ENCODE results near the gene CYP2R1.

The CYP2R1 gene

DNA sequence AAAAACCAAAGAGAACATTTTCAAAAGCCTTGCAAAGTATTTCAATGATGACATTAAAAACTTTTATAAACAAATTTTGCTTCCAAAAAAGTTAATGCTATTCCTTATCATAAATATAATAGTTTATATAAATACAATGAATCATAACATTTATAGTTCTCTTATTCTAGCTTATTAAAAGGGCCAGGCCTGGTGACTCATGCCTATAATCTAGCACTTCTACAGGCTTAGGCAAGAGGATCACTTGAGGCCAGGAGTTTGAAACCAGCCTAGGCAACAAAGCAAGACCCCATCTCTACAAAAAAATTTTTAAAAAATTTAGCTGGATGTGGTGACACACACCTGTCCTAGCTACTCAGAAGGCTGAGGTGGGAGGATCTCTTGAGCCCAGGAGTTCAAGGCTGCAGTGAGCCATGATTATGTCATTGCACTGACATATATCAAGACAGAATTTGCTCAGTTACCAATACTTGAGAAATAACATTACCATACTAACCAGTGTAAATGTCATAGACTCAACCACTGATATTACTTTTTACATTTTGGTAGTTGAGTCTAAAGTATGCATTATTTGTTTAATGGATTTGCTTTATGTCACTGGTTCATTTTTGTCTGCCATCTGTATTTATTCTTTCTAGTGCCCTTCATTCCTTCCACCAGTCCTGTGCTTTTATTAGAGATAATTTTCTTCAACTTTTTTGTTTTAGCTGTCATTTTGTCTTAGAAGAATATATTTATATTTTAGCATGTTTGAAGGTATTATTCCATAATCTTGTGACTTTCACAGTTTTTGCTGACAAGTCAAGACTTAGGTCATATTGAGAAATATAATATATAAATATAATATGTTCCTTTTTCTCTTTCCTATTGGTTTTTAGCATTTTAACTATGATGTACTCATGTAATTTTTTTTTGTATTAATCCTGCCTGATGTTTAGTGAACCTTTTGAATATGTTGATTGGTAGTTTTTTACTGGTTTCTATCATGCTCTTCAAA is 56.2 kb downstream of the CYP2R1 start:
- TF ChIP-seq, protein P1, sequence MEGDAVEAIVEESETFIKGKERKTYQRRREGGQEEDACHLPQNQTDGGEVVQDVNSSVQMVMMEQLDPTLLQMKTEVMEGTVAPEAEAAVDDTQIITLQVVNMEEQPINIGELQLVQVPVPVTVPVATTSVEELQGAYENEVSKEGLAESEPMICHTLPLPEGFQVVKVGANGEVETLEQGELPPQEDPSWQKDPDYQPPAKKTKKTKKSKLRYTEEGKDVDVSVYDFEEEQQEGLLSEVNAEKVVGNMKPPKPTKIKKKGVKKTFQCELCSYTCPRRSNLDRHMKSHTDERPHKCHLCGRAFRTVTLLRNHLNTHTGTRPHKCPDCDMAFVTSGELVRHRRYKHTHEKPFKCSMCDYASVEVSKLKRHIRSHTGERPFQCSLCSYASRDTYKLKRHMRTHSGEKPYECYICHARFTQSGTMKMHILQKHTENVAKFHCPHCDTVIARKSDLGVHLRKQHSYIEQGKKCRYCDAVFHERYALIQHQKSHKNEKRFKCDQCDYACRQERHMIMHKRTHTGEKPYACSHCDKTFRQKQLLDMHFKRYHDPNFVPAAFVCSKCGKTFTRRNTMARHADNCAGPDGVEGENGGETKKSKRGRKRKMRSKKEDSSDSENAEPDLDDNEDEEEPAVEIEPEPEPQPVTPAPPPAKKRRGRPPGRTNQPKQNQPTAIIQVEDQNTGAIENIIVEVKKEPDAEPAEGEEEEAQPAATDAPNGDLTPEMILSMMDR (IDR thresholded peaks at IDR 0.05; ENCODE audit: insufficient read depth, low read depth, low read length, missing control alignments): no peak
- DNase-seq (ENCODE audit: low read depth): no peak
- H3K4me3 ChIP-seq (ENCODE audit: low read length): no peak overlapping the region
